NK-92 treated with Interleukin-12 subunit alpha and Interleukin-12 subunit beta, amount 100 ng/mL, for 24 hours (cell line): ENCODE measurements around the gene SPG11.

Experiments used
- DNase-seq: peaks from one replicate; lab custom pipeline; 2025; lab: John Stamatoyannopoulos, UW

The SPG11 gene

DNA sequence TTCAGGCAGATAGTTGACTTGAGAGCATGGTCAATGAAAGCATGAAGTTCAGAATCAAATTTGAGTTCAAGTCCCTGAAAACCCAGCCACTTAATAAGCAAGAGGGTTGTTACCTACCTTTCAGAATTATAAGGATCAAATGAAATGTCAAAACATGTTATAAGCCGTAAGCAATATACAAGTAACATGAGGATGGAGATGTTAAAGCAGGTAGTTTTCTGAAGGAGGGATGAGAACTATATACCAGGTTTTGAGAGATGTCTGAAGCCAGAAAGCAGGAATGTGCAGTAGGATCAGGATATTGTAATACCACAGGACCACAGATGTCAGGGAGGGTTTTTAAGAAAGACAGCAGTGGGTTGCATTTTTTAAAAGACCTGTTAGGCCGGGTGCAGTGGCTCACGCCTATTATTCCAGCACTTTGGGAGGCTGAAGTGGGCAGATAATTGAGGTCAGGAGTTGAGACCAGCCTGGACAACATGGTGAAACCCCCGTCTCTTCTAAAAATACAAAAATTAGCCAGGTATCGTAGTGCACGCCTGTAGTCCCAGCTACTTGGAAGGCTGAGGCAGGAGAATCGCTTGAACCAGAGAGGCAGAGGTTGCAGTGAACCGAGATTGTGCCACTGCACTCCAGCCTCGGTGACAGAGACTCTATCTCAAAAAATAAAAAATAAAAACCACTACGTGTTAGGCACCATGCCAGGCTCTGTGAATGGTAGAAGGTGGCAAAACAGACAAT lies 133.4 kb downstream of the SPG11 start:
- no peak for DNase-seq

DNA sequence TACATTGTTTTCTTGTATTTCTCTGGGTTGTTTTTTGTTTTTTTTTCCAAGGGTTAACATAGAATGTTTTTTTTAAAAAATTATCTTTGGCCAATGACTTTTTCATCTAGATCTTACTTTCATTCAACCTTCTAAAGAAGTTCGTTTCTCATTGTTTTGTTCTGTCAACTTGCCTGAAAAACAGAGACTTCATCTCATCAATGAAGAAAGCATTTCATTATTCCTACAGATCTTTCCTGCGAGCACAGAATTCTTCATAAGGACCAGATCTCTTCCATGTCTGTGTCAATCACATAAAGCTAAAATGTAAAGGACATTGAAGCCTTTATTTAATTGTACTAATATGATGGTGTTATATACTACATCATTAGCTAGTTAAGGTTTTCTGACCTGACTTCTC lies 136.2 kb downstream of the SPG11 start:
- DNase-seq, result no peak

DNA sequence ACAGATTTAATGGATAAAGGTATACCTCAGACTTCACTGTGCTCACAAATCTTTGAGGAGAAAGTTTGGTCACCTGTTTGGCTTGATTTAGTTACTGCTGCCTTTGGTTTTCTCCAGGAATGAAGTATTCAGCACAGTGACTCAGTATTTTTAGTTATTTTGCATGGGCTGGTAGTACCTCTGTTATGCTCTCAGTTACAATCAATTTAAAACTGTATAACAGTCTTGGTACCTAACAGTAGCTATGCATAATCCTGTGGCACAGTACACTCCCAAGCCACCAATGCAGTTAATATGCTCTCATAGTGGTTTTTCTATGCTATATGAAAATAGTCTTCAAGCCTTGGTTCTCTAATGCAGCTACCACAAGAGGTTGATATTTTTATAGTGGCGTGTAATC lies 138.4 kb downstream of the SPG11 start:
- DNase-seq, result no peak

DNA sequence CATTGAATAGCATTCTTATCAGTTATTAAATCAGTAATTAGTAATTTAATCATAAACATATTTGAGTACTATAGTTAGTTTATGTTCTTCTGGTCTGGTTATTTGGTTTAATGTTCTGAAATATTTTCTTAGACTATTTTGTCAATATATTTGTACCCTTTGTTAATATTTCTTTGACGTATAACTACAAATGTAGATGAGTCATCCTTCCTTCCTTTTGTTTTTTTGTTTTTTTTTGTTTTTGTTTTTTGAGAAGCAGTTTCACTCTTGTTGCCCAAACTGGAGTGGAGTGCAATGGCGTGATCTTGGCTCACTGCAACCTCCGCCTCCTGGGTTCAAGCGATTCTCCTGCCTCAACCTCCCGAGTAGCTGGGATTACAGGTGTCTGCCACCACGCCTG lies 143.9 kb downstream of the SPG11 start:
- DNase-seq, result no peak

DNA sequence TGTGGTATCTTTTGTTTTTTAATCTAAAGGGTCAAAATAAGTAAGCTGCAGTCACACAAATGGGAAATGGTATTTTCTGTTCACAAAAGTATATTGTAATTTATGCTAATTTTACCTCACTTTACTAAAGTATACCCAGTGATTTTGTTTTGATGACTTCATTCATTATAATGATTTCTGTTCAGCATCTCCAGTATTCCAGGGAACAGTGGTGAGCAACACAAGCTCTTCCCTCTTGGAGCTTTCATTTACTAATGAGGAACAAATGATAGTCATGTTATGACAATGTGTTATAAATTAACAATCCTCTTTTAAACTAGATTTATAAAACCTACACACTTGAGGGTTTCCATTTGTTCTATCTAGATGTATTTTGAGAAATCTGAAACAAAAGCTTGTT lies 147.0 kb downstream of the SPG11 start:
- no peak for DNase-seq
